ENCODE data around the gene ZP4. TPM values are rescaled to one million over a fixed set of nuclear protein-coding genes. Genes with fewer than 3 reads are reported as not detected.

ZP4 gene, protein sequence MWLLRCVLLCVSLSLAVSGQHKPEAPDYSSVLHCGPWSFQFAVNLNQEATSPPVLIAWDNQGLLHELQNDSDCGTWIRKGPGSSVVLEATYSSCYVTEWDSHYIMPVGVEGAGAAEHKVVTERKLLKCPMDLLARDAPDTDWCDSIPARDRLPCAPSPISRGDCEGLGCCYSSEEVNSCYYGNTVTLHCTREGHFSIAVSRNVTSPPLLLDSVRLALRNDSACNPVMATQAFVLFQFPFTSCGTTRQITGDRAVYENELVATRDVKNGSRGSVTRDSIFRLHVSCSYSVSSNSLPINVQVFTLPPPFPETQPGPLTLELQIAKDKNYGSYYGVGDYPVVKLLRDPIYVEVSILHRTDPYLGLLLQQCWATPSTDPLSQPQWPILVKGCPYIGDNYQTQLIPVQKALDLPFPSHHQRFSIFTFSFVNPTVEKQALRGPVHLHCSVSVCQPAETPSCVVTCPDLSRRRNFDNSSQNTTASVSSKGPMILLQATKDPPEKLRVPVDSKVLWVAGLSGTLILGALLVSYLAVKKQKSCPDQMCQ
- 0.08 TPM in 1 of 5 replicates, not detected in the others for total RNA-seq (2022; extraction: Qiagen RNA extraction)

DNA sequence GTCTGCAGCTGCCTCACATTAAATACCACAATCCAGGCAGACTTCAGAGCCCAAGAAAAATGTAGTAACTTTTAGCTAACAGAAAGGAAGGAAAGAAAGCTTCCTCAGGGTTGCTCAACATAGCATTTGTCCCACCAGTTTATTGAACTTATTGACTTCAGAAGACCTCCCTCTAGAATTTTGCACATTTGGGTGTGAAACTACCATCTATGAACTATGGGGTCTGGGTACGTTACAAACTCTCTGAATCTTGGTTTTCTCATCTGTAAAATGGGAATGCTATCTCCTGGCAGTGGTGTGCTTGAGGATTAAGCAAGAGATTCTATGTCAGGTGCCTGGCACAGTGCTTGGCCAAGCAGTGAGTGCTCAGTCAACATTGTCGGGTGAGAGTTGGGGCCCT lies at the start of gene ZP4:
Gene ZP4, minus strand, starts transcription at position 101 of the 400 bp plus-strand sequence. CDS start 287 bp downstream, outside the sequence.

Data from A549 treated with AZD2906 at 1 μM for 4 hours (cell line).